ENCODE measurements around the gene COL27A1.

GRCh38 chr9:114250235-114250568, 94.9 kb downstream of the COL27A1 start:
- TF ChIP-seq POLR2AphosphoS5 (IDR thresholded peaks at IDR 0.05; ENCODE audit: low read depth, low read length) (no peak), TAF1 (IDR thresholded peaks at IDR 0.05; ENCODE audit: borderline replicate concordance, low read depth, low read length) (no peak), POLR2A (IDR thresholded peaks at IDR 0.05; ENCODE audit: low read depth, low read length) (no peak)

Measured in GM12892 (cell line).